H9 (cell line): ENCODE data around the gene ADAMTS2. TPM values are rescaled to one million over a fixed set of nuclear protein-coding genes. Genes with fewer than 3 reads are reported as not detected.
A peak's percentile ranks its signal among the peaks of the same experiment; 100 is the strongest.

Experiments used
- DNase-seq: peaks from one replicate; pipeline ENCODE4 v3.0.0-alpha.2; 2017
- H2AFZ ChIP-seq: one replicate; pipeline ENCODE4 v1.6.1; 2013; ENCODE audit warnings: mild to moderate bottlenecking, low read length, control low read depth, moderate library complexity
- H2AK5ac ChIP-seq: 2 replicates; pipeline ENCODE4 v1.6.1; 2013; ENCODE audit warnings: low read length, control low read depth, mixed read lengths; ENCODE audit not compliant: insufficient read length
- H2BK120ac ChIP-seq: one replicate; pipeline ENCODE4 v1.6.1; 2013; ENCODE audit warnings: low read depth, mild to moderate bottlenecking, low read length, control low read depth, inconsistent platforms; ENCODE audit not compliant: poor library complexity, severe bottlenecking
- H2BK12ac ChIP-seq: 2 replicates; pipeline ENCODE4 v1.6.1; 2013; ENCODE audit warnings: low read length, control low read depth, mixed read lengths, low read depth; ENCODE audit not compliant: insufficient read length
- H2BK15ac ChIP-seq: 2 replicates; pipeline ENCODE4 v1.6.1; 2013; ENCODE audit warnings: low read depth, low read length, control low read depth
- H2BK20ac ChIP-seq: one replicate; pipeline ENCODE4 v1.6.1; 2013; ENCODE audit warnings: low read depth, mild to moderate bottlenecking, low read length, control low read depth, inconsistent platforms; ENCODE audit not compliant: poor library complexity, severe bottlenecking
- H2BK5ac ChIP-seq: 2 replicates; pipeline ENCODE4 v1.6.1; 2013; ENCODE audit warnings: low read length, control low read depth, mixed read lengths; ENCODE audit not compliant: insufficient read length
- H3K14ac ChIP-seq: 2 replicates; pipeline ENCODE4 v1.6.1; 2013; ENCODE audit warnings: low read length, control low read depth; ENCODE audit not compliant: insufficient read depth
- H3K18ac ChIP-seq: 2 replicates; pipeline ENCODE4 v1.6.1; 2013; ENCODE audit warnings: low read depth, mild to moderate bottlenecking, mixed read lengths, low read length, control low read depth; ENCODE audit not compliant: insufficient read length
- H3K23ac ChIP-seq: 2 replicates; pipeline ENCODE4 v1.6.1; 2013; ENCODE audit warnings: low read length, control low read depth, mixed read lengths, low read depth; ENCODE audit not compliant: insufficient read length
- H3K23me2 ChIP-seq: 2 replicates; pipeline ENCODE4 v1.6.1; 2013; ENCODE audit warnings: low read depth, mild to moderate bottlenecking, mixed read lengths, low read length, control low read depth; ENCODE audit not compliant: insufficient read length, poor library complexity, severe bottlenecking
- H3K27ac ChIP-seq: 2 replicates; pipeline ENCODE4 v1.5.1; 2013; ENCODE audit warnings: low read length, control low read depth, mixed read lengths, low read depth; ENCODE audit not compliant: insufficient read length
- H3K27me3 ChIP-seq: 2 replicates; pipeline ENCODE4 v1.6.1; 2013; ENCODE audit warnings: low read length, control low read depth, inconsistent platforms; ENCODE audit not compliant: insufficient read depth
- H3K4ac ChIP-seq: 2 replicates; pipeline ENCODE4 v1.6.1; 2013; ENCODE audit warnings: low read depth, mild to moderate bottlenecking, control low read depth, inconsistent platforms, low read length, moderate library complexity
- H3K4me1 ChIP-seq: 2 replicates; pipeline ENCODE4 v1.6.1; 2013; ENCODE audit warnings: low read length, control low read depth, inconsistent platforms; ENCODE audit not compliant: insufficient read depth
- H3K4me2 ChIP-seq: 2 replicates; pipeline ENCODE4 v1.6.1; 2013; ENCODE audit warnings: low read length, control low read depth, mixed read lengths; ENCODE audit not compliant: insufficient read length, insufficient read depth
- H3K56ac ChIP-seq: 2 replicates; pipeline ENCODE4 v1.6.1; 2013; ENCODE audit warnings: low read depth, mild to moderate bottlenecking, mixed read lengths, low read length, control low read depth; ENCODE audit not compliant: insufficient read length
- H3K79me1 ChIP-seq: 2 replicates; pipeline ENCODE4 v1.6.1; 2013; ENCODE audit warnings: low read depth, mild to moderate bottlenecking, moderate library complexity, low read length, control low read depth, inconsistent platforms; ENCODE audit not compliant: insufficient read depth, poor library complexity, severe bottlenecking
- H3K79me2 ChIP-seq: 2 replicates; pipeline ENCODE4 v1.6.1; 2013; ENCODE audit warnings: low read length, control low read depth, inconsistent platforms; ENCODE audit not compliant: insufficient read depth
- H3K9ac ChIP-seq: 2 replicates; pipeline ENCODE4 v1.6.1; 2013; ENCODE audit warnings: low read length, control low read depth, mixed read lengths; ENCODE audit not compliant: insufficient read length; ENCODE audit errors: extremely low read depth
- H3K9me3 ChIP-seq: one replicate; pipeline ENCODE4 v1.6.1; 2013; ENCODE audit warnings: low read depth, low read length, inconsistent platforms; ENCODE audit not compliant: control insufficient read depth
- H3T11ph ChIP-seq: one replicate; pipeline ENCODE4 v1.6.1; 2013; ENCODE audit warnings: mild to moderate bottlenecking, low read length, control low read depth, inconsistent platforms
- H4K20me1 ChIP-seq: one replicate; pipeline ENCODE4 v1.6.1; 2013; ENCODE audit not compliant: control insufficient read depth, insufficient read length, insufficient read depth
- H4K5ac ChIP-seq: 2 replicates; pipeline ENCODE4 v1.6.1; 2013; ENCODE audit warnings: low read depth, mild to moderate bottlenecking, mixed read lengths, low read length, control low read depth; ENCODE audit not compliant: insufficient read length
- H4K8ac ChIP-seq: replicated peaks from 2 replicates; pipeline ENCODE4 v1.6.1; 2013; ENCODE audit warnings: low read length, control low read depth, mixed read lengths, low read depth; ENCODE audit not compliant: insufficient read length
- H4K91ac ChIP-seq: 2 replicates; pipeline ENCODE4 v1.6.1; 2013; ENCODE audit warnings: low read depth, mild to moderate bottlenecking, moderate library complexity, mixed read lengths, low read length, control low read depth; ENCODE audit not compliant: insufficient read length
- H3K27ac Mint-ChIP-seq, 3 experiments: 2 replicates in 2 of 3; 3 replicates in 1 of 3; pipeline ENCODE4 v1.8.0; 2020 to 2021; ENCODE audit warnings: mixed read lengths in 3 of 3, mild to moderate bottlenecking in 1 of 3, moderate library complexity in 1 of 3
- H3K27me3 Mint-ChIP-seq: 2 replicates; pipeline ENCODE4 v1.8.0; 2021; ENCODE audit warnings: low read depth, mild to moderate bottlenecking, moderate library complexity, mixed read lengths
- H3K36me3 Mint-ChIP-seq, 3 experiments: 2 replicates in 2 of 3; 3 replicates in 1 of 3; pipeline ENCODE4 v1.8.0; 2020 to 2021; ENCODE audit warnings: low read depth in 3 of 3, mixed read lengths in 3 of 3; ENCODE audit not compliant: insufficient read depth in 1 of 3
- H3K4me1 Mint-ChIP-seq, 2 experiments: 2 replicates each; pipeline ENCODE4 v1.8.0; 2020; ENCODE audit warnings: mixed read lengths in 2 of 2
- H3K4me3 Mint-ChIP-seq, 2 experiments: 2 replicates in 1 of 2; 3 replicates in 1 of 2; pipeline ENCODE4 v1.8.0; 2020 to 2021; ENCODE audit warnings: mild to moderate bottlenecking in 2 of 2, mixed read lengths in 2 of 2, moderate library complexity in 1 of 2
- H3K9me3 Mint-ChIP-seq, 2 experiments: 2 replicates in 1 of 2; 3 replicates in 1 of 2; pipeline ENCODE4 v1.8.0; 2020; ENCODE audit warnings: mild to moderate bottlenecking in 2 of 2, mixed read lengths in 2 of 2, moderate library complexity in 1 of 2
- WGBS: extraction: QIAGEN DNeasy Blood & Tissue Kit; methylation state at CpG from one replicate; pipeline ENCODE4 v1.1.7; 2013; ENCODE audit warnings: missing lambda C conversion rate, low lambda C conversion rate, mixed read lengths; ENCODE audit not compliant: insufficient read length; ENCODE audit errors: extremely low coverage; 5-methylcytosine and 5-hydroxymethylcytosine counted together
- total RNA-seq: library from RNA; stranded (reverse); gene quantifications from 2 replicates; pipeline ENCODE4 v1.2.1, GENCODE V29; 2021
- TF ChIP-seq, protein P1 (sequence below): fragments of 200-600 bp; sonication (generic); conservative IDR thresholded peaks from 3 replicates; pipeline ENCODE4 v1.8.0; 2021; ENCODE audit warnings: antibody characterized with exemption, mild to moderate bottlenecking

The ADAMTS2 gene
- total RNA-seq, 1 experiment from 2014 or later, result 5.4 TPM

DNA sequence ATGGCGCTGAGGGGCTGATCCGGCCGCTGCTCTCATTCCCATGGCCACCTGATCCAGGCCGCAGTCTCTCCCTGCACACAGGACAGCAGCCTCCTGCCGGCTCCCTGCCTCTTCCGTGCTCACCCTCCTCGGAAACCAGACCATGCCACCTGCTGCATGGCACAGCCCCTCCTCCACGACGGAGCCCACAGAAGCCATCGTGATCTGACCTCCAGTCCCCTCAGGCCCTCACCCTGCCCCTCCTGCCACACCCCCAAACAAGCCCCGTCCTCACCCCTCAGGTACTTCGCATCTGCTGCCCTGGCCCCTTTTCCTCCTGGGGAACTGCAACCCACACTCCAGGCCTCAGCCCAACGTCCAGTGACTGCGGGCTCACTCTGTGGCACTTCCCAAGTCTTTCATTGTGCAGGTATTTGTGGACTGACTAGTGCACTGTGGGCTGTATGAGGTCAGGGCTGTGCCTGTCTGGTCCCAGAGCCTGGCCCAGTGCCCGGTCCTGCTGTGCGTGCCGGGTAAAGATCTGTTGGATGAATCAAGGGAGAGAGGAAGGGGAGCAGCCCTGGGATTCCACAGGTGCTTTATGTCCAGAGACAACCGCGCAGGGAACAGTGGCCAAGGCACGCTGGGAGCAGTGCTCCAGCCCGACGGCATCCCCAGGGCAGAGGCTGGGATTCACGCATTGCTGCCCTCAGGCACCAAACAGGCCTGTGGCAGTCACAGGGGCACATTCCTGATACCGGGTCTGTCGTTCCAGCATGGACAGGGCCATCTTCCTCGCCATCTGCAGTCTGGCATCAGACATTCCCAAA is 86.1 kb downstream of the ADAMTS2 start:
- Histone ChIP-seq H4K5ac (no peak overlapping the region), H3T11ph (no peak overlapping the region), H3K18ac (no peak overlapping the region), H4K91ac (no peak overlapping the region), H4K20me1 (no peaks in the 10 kb centered on the region), H2AK5ac (no peak overlapping the region), H2BK20ac (no peak overlapping the region), H2BK15ac (no peak overlapping the region), H3K23ac (no peak overlapping the region), H3K9ac (no peak overlapping the region), H4K8ac (no peak overlapping the region), H3K4me1 (no peaks in the 10 kb centered on the region), H3K79me2 (no peaks in the 10 kb centered on the region), H3K79me1 (no peaks in the 10 kb centered on the region), H3K27ac (no peak overlapping the region), H2AFZ (no peak overlapping the region), H3K27me3 (no peaks in the 10 kb centered on the region), H3K9me3 (no peaks in the 10 kb centered on the region), H3K56ac (no peak overlapping the region), H3K14ac (no peak overlapping the region; the same call in 1 of the 2 replicates), H3K4me2 (no peak overlapping the region), H2BK120ac (no peak overlapping the region), H3K23me2 (no peaks in the 10 kb centered on the region), H3K4ac (no peak overlapping the region), H2BK12ac (no peak overlapping the region), H2BK5ac (no peak overlapping the region)
- TF ChIP-seq, protein P1, sequence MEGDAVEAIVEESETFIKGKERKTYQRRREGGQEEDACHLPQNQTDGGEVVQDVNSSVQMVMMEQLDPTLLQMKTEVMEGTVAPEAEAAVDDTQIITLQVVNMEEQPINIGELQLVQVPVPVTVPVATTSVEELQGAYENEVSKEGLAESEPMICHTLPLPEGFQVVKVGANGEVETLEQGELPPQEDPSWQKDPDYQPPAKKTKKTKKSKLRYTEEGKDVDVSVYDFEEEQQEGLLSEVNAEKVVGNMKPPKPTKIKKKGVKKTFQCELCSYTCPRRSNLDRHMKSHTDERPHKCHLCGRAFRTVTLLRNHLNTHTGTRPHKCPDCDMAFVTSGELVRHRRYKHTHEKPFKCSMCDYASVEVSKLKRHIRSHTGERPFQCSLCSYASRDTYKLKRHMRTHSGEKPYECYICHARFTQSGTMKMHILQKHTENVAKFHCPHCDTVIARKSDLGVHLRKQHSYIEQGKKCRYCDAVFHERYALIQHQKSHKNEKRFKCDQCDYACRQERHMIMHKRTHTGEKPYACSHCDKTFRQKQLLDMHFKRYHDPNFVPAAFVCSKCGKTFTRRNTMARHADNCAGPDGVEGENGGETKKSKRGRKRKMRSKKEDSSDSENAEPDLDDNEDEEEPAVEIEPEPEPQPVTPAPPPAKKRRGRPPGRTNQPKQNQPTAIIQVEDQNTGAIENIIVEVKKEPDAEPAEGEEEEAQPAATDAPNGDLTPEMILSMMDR, result no peak
- WGBS, result no CpG with 5 or more reads among the region's 26 CpGs
- H3K4me3 Mint-ChIP-seq, result no peak overlapping the region
- peaks cover 11 to 13% of the 10 kb centered on the region in 2 experiments for H3K4me1 Mint-ChIP-seq
- H3K27me3 Mint-ChIP-seq, result no peaks in the 10 kb centered on the region; the same call in none of the 2 replicates
- no peaks in the 10 kb centered on the region for H3K36me3 Mint-ChIP-seq
- peak; percentile 24 for DNase-seq
- H3K9me3 Mint-ChIP-seq, result no peaks in the 10 kb centered on the region
- no peak overlapping the region; a peak in 1 of 7 replicates for H3K27ac Mint-ChIP-seq
